IPS-NIHi11 (cell line): Measurements from ENCODE around the gene ADCY1.

Experiments used
- DNase-seq: peaks from one replicate; pipeline ENCODE4 v3.0.0; 2012; ENCODE audit warnings: mixed read lengths, low spot score

ADCY1 gene

DNA sequence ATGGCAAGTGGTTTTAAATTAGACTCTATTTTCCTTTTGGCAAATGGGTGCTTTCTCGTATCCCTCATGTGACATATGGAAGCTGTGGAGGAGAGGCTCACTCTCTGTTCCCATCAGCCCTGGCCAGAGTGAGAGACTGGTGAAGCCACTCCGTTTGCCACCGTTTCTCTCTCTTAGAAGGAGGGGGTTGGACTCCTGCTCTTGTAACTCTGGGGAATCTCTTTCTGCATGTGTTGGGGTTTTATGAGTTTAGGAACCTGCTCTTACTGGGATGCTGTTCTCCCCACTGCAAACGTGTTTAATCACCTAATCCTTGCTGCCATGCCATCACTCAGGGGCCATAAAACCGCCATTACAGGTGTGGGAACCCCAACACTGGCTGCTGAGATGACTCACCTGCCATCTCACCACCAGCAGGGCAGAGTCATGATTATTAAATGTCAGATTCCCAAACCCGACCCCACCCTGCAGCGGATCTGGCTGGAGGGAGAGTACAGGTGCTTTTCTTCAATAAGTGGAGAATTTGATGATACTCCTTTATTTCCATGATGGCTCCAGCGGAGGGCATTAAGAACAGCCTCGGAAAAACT lies 103.2 kb downstream of the ADCY1 start:
- no peak for DNase-seq

DNA sequence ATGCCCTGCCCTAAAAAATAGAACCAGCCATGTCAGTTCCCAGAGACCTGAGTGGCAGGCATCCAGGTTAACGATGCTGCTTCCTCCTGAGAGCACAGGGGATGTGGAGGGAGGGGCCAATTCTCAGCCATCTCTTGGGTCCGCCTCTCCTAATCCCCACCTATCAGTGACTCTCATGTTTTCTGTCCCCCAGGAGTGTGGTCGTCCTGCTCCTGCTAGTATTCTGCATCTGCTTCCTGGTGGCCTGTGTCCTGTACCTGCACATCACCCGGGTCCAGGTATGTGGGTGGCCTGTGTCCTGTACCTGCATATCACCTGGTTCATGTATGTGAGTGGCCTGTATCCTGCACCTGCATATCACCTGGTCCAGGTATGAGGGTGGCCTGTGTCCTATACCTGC lies 105.3 kb downstream of the ADCY1 start:
- DNase-seq = peak; percentile 25

DNA sequence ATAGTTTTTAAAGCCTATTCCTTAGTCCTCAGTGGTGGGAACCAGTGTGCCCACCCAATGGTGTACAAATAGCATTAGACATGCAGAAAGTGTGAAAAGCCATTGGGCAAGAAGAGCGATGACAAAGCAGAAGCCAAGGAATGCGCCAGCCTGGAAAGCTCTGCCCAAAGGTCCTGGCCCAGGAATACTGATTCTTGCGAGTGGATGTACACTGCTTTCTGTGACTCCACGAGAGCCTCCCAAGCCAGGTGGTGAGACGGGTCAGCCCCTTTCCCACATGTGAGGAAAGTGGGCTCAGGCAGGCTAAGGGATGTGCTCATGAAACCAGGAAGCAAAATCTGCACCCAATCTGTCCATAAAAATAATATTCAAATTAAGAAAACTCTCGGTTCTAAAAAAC lies 106.6 kb downstream of the ADCY1 start:
- no peak for DNase-seq

DNA sequence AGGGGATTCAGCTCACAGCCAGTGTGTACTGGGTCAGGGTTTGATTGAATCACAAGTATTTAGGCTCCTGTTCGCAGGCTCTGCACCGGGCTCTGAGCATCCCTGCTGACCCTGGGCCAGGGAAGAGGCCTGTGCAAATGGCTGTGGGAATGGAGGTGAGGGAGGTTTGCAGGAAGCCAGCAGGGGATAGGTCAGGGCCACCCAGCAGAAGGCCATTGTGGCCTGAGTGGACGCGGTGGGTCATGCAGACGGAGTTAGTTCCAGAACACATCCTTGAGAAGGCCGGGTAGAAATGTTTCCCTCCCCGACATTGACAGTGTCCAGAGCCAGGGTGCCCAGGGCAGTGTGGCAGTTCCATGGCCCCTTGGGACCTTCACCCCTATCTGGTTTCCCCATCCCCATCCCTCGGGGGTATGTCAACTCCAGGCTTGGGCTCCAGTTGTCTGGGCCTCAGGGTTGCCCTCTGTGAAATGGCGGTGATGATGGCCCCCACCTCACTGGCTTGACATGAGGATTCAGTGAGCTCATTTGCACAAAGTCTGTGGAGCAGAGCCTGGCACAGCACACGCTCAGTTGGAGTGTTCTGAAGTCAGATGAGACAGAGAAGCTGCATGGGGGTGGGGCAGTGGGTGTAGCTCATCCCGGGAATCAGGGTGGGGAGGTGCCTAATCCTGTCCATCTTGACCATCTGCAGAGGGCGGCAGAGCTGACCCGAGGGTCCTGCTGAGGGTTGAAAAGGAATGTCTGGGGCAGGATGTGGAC lies 107.6 kb downstream of the ADCY1 start:
- DNase-seq = no peak

DNA sequence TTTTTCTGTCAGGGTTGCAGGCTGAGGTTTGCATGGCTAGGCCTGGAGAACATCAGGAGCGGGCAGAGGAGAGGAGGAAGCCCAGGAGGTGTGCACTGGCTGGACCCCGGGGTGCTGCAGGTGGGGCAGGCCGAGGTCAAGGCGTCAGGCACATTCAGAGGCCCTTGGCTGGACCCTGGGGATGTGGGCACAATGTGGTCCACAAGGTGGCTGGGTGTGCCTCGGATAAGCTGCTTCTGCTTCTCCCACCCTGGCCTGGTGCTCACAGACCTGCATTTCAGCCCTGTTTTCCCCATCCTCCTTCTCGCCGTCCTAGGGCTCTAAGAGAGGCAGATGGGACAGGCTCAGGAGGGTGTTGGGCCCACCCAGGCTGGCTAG lies 108.2 kb downstream of the ADCY1 start:
- DNase-seq = peak; percentile 12

DNA sequence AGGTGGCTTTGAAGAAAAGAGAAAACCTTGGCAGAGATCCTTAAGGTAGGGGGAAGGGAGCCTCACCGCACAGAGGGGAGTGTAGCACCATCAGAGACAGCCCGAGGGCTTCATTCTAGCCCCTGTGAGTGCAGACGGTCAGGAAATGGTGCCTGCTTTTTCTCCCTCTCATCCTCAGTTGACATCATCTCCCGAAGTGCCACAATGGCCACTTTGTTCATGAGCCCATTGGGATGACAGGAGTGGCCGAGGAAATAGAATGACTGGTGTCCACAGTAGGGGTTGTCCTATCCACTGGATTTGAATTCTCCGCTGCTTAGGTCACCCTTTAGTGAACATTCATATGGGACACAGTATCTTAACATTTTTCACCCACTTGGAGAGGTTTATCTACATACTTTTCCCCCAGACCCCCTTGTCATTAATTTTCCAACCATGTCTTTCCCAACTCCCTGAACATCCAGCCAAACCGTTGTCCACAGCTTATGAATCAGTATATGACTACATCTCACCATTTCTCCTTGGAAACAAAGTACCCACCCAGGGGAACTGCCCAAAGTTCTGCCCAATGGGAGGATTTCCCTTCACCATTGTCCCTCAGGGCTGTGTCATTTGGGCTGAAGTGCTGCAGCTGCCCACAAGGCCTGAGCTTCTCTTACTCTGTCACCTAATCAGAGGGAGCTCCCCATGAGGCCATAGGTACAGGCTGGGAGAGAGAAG lies 108.8 kb downstream of the ADCY1 start:
- no peak for DNase-seq

DNA sequence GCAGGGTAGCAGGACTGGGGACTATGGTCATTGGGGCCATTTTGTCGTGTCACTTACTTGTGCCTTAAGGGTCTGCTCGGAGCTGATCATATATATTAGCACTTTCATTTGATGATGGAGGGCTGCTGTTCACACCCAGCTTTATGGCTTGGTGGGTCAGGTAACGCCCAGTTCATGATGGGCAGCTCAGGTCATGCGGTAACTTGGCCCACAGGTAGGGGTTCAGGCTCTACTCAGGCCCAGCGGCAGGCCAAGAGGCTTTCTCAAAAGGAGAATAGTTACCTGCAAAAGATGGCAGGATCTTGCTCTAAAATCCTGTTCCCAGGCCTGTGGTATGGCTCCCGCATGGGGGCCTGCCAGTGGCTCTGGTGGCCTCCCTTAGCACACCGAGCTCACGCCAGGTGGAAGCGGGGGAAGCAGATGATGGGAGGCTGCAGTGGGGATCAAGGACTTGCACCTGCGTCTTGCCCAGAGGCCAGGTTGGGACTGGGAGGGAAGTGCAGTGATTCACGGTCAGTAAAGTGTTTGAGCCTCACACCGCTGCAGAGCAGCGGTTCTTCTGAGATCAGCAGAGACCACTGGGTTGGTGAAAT lies 109.5 kb downstream of the ADCY1 start:
- no peak for DNase-seq

DNA sequence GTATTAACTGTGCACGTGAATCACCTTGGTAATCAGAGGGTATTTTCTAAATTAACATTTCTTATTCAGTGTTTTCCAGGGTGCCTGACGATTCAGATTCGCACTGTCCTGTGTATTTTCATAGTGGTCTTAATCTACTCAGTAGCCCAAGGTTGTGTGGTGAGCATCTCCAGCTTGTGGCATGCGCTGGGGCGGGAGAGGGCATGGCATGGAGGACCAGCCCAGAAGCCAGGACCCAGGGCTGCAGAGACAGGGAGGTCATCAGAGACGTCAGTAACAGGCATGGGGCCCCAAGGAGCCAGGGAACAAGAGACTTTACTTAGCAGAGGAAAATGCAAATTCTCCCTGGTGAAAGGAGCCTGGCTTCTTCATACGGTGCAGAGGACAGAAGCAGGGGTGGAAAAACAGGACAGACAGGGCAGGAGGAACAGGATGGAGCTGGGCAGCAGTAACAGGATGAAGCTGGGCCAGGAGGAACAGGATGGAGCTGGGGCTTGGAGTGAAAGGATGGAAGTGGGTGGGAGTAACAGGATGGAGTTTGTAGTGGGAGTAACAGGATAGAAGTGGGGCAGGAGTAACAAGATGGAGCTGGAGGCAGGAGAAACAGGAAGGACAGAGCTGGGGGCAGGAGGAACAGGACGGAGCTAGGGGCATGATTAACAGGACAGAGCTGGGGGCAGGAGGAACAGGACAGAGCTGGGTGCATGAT lies 110.9 kb downstream of the ADCY1 start:
- DNase-seq = no peak

DNA sequence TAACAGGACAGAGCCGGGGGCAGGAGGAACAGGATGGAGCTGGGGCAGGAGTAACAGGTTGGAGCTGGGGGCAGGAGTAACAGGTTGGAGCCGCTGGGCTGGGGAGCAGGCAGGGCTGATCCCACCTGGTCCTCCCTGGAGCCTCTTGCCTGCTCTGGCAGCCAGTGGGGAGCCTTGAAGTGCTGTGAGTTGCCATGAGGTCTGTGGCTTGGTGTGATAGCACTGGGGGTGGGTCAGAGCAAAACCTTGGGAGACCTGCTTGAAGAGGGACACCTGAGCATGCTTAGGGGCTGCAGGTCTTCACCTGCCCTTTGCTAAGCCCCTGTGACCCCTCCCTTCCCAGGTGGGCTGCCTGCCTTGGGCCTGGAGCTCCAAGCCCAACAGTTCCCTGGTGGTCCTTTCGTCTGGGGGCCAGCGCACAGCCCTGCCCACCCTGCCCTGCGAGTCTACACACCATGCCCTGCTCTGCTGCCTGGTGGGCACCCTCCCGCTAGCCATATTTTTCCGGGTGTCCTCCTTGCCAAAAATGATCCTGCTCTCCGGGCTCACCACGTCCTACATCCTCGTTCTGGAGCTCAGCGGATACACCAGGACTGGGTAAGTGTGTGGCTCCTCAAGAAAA lies 111.6 kb downstream of the ADCY1 start:
- no peak for DNase-seq

DNA sequence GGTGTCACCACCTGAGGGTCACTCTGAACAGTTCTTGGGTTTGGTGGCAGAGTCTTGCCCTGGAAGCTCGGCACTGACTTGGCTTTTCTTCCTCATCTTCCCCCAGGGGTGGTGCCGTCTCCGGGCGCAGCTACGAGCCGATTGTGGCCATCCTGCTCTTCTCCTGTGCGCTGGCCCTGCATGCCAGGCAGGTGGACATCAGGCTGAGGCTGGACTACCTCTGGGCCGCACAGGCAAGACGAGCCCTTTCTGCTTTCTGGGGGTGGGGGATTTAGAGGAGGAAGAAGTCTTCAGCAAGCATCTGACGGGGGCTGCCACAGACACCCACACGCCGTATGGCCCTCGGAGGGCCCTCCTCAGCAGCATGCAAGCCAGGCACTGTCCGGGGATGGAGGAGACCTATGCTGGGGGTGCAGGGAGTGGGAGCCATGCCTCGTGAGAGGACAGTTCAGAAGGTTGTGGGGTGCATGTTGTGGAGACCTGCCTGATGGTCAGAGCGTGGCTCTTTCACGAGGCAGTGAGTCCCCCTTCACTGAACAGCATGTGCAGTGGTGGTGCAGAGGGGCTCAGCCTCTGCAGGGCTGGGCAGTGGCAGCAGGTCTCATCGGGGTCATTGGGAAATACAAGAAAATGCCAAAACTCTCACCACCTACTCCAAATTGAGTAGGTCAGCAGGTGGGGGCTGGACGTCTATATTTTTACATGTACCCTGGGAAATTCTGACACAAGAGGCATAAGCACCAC lies 112.4 kb downstream of the ADCY1 start:
- DNase-seq = no peak

DNA sequence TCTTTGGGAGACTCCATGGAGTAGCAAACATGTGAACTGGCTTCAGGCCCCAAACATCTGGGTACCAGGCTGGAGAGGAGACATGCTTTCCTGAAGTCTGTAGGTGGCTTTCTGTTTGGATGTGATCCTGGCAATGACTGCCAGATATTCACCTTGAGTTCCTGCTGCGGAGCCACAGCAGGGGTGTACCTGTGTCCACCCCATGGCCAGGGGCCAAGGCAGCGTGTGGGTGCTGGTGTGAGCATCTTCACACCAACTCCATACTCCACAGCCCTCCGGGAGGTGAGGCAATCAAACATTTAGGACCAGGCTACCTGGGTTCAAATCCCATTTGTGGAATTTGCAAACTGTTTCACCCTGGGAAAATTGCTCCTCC lies 113.0 kb downstream of the ADCY1 start:
- DNase-seq = no peak

DNA sequence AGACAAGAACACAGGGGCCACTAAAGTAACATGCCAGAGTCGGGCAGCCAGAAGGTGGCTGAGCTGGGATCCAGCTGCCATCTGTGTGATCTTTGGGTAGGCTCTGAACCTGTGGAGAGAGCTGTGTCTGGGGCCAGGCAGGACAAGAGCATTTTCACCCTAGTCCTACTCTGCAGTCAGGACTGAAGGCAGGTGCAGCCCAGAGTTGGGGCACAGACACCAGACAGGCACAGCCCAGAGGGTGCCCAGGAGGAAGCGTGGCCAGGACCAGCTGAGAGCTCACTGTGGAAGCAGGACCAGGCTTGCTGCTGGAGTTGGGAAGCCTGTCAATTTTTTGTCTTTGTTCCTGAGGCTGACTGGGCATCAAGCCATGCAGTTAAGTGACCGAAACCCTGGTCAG lies 113.6 kb downstream of the ADCY1 start:
- peak; percentile 6 for DNase-seq

DNA sequence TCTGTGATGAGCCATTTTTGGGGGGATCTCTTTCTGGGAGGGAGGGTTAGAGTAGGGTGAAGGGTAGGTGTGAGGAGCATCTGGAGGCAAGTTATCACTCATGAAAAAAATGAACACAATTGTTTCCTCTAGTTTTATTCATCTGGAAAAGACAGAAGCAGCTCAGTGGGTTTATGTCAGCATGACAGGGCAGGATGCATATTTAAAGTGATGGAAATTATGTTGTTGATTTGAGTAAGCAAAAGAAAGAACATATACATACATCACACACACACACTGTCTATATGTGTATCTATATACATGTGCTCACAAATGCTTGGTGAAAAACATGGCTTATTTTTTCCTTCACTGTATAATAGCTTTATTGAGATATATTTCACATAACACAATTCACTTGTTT lies 114.2 kb downstream of the ADCY1 start:
- DNase-seq = no peak

DNA sequence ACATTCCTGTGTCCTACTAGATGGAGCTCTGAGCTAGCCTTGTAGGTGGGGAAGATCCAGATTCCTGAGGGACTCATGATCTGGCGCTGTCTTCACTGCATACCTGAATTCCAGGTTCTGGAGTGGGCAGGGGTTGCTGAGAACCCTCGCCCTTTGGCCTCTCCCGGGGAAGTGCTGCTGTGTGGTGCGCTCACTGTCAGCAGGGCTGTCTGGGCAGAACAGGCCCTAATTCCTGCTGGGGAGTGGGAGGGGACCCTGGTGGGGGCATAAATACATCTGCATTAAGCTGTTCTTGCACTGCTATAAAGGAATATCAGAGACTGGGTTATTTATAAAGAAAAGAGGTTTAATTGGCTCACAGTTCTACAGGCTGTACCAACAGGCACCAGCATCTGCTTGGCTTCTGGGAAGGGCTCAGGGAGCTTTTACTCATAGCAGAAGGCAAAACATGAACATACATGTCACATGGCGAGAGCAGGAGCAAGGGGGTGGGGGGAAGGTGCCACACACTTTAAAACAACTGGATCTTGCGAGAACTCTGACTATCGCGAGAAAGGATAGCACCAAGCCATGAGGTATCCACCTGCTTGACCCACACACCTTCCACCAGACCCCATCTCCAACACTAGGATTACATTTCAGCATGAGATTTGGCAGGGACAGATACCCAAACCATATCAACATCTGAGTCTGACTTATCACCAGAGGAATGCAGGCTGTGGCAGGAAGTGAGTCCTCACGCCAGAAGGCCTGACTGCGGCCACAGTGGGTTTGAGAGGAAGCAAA lies 115.0 kb downstream of the ADCY1 start:
- DNase-seq = peak; percentile 7

DNA sequence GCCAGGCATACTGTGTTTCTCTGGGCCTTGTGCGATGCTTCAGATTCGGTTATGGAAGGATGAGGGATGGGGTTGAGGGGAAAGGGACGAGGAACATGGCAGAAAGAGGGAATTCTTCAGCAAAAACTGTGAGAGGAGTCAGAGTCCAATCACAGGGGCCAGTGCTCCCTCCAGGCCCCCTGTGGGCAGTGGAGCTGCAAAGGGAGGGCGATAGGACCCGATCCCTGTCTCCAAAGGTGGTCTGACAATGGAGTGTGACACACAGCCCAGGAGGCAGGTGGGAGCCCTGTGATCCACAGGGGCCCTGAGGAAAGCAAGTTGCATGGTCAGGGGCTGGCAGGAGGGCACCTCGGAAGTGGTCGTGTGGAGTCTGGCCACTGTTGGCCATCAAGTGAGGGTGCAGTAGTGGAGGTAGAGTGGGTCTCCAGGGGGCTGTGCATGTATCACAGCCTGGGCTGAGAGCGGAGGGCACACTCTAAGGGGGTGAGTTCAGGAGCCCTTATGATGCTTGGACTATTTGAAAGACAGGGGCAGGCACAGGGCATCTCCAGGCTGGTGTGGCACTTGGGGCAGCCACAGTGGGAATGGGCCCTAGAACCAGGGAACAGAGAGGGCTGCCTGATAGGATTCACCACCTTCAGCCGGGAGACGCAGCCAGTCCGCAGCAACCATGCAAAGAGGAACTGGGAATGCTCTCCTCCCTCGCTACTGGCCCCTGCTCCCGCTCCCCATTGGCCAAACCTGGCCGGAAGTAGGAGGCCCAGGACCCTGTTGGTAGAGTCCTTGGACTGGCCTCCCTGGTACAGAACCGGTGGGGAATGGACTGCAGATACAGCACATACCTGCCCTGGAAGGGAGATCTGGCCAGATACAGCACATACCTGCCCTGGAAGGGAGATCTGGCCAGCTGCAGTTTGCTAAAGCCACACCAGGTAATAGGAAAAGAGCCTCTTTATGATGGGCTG lies 115.9 kb downstream of the ADCY1 start:
- DNase-seq = peak; percentile 4

DNA sequence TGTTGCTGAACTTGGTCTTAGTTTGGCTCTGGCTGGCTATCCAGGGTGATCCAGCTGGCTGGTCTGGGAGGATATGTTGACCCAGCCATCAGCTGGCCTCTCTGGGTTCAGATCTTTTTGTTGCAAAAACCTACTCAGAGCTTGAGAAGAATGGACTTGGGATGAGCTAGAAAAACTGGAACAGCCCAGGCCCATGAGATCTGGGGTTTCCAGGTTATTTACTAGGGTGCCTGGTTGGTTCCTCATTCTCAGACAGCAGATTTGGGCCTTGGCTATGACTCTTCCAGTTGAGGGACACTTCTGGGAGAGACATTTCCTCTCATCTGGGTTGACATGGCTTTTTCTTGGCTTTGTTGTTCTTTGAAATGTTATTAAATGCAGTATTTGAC lies 116.6 kb downstream of the ADCY1 start:
- no peak for DNase-seq

DNA sequence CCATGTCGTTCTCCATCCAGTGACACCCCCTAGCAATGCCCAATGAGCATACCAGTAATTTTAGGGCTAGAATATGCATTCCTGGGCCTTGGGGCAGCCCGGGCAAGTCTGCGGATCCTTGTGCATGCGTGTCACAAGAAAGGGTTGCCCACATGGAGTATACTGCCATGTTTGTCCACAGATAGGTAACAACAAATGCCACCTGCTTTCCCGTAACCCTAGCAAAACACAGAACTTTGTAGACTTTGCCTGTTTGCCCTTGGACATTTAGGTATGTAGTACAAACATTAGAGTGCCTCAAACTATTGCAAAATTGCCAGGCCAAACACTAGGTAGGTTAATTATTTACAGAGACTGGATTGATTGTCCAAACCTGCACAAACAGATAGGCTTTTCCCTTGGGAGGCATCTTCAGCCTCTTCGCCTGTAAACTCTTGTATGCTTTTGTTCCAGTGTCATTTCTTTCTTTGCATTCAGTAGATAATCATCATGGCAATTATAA lies 117.0 kb downstream of the ADCY1 start:
- no peak for DNase-seq

DNA sequence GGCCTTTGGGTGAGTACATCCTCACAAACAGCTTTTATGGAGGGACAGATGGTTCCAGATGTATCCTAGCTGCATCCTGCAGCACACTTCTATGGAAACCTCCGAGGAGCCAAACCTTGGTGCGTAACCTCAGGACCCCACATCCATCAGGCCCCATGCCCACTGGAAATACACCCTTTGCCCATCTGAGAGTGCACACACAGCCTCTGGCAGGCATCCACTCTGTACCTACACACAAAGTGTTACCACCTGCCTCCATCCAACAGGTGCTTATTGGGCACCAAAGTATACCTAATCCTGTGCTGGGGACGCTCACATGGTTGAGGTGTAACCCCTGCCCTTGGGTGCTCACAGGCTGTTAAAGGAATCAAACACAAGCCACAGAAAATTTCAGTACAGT lies 117.9 kb downstream of the ADCY1 start:
- no peak for DNase-seq
